Adipocyte (in vitro differentiated cells): ENCODE measurements around the gene CTNNB1.

Experiments used
- DNase-seq: peaks from one replicate; pipeline ENCODE4 v3.0.0-alpha.2; 2015; ENCODE audit warnings: low read depth
- H3K27me3 ChIP-seq: replicated peaks from 2 replicates; pipeline ENCODE4 v1.7.0; 2013; ENCODE audit warnings: mild to moderate bottlenecking, low read length, moderate library complexity; ENCODE audit not compliant: control insufficient read depth, insufficient read depth
- H3K36me3 ChIP-seq: 2 replicates; pipeline ENCODE4 v1.7.0; 2013; ENCODE audit warnings: low read length, mild to moderate bottlenecking, moderate library complexity; ENCODE audit not compliant: control insufficient read depth, insufficient read depth, severe bottlenecking
- H3K4me1 ChIP-seq: 2 replicates; pipeline ENCODE4 v1.7.0; 2013; ENCODE audit warnings: mild to moderate bottlenecking, low read length, moderate library complexity; ENCODE audit not compliant: control insufficient read depth, insufficient read depth
- H3K4me3 ChIP-seq: 2 replicates; pipeline ENCODE4 v1.7.0; 2013; ENCODE audit warnings: mild to moderate bottlenecking, low read length, moderate library complexity
- H3K9ac ChIP-seq: 2 replicates; pipeline ENCODE4 v1.7.0; 2013; ENCODE audit warnings: mild to moderate bottlenecking, low read length, moderate library complexity
- H3K9me3 ChIP-seq: 2 replicates; pipeline ENCODE4 v1.7.0; 2013; ENCODE audit warnings: mild to moderate bottlenecking, low read length, moderate library complexity; ENCODE audit not compliant: control insufficient read depth

The CTNNB1 gene

GRCh38 chr3:41220906-41221677, 21.8 kb downstream of the CTNNB1 start:
- Histone ChIP-seq H3K36me3 (peaks cover 18% of the 10 kb centered on the region), H3K4me1 (peaks cover 63% of the 10 kb centered on the region), H3K9ac (no peak overlapping the region), H3K27me3 (no peaks in the 10 kb centered on the region), H3K4me3 (no peak overlapping the region), H3K9me3 (no peaks in the 10 kb centered on the region)
- DNase-seq, result no peak

GRCh38 chr3:41222012-41222411, 22.7 kb downstream of the CTNNB1 start:
- no peaks in the 10 kb centered on the region for H3K27me3 ChIP-seq
- peaks cover 27% of the 10 kb centered on the region for H3K36me3 ChIP-seq
- no peak overlapping the region for H3K4me3 ChIP-seq
- no peaks in the 10 kb centered on the region for H3K9me3 ChIP-seq
- no peak overlapping the region for H3K9ac ChIP-seq
- peaks cover 59% of the 10 kb centered on the region for H3K4me1 ChIP-seq
- DNase-seq, result no peak

DNA sequence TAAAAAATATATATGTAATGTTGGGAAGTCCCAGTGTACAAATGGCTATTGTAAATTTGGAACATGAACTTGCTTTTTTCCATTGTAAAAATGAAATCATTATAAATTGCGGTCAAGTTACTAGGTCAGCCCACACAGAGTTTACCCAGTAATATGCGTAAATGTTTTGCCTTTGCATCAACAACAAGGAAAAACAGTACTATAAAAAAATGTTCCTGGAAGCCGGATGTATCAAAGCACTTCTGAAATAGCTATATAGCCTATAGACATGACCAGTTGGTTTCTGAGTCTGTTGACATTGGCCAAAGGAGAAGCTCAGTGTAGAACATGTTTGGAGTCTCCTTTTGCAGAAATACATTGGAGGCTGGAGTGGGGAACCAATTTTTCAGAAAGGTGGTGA, 23.2 kb downstream of the CTNNB1 start:
- Histone ChIP-seq H3K9me3 (no peaks in the 10 kb centered on the region), H3K27me3 (no peaks in the 10 kb centered on the region), H3K4me3 (no peak overlapping the region), H3K9ac (no peak overlapping the region), H3K36me3 (peaks cover 32% of the 10 kb centered on the region), H3K4me1 (peaks cover 54% of the 10 kb centered on the region)
- DNase-seq, result no peak

- peaks cover 38% of the 10 kb centered on the region for H3K36me3 ChIP-seq
- DNase-seq, result no peak
- no peaks in the 10 kb centered on the region for H3K9me3 ChIP-seq
- no peaks in the 10 kb centered on the region for H3K27me3 ChIP-seq
- no peak overlapping the region for H3K4me3 ChIP-seq
- no peak overlapping the region for H3K9ac ChIP-seq
- peaks cover 48% of the 10 kb centered on the region for H3K4me1 ChIP-seq
These were observed 23.8 kb downstream of the CTNNB1 start for GRCh38 chr3:41223078-41223477.

DNA sequence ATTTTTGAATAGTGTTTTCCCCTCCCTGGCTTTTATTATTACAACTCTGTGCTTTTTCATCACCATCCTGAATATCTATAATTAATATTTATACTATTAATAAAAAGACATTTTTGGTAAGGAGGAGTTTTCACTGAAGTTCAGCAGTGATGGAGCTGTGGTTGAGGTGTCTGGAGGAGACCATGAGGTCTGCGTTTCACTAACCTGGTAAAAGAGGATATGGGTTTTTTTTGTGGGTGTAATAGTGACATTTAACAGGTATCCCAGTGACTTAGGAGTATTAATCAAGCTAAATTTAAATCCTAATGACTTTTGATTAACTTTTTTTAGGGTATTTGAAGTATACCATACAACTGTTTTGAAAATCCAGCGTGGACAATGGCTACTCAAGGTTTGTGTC, 24.4 kb downstream of the CTNNB1 start:
- Histone ChIP-seq H3K9me3 (no peaks in the 10 kb centered on the region), H3K36me3 (peaks cover 43% of the 10 kb centered on the region), H3K27me3 (no peaks in the 10 kb centered on the region), H3K4me3 (peak overlapping the region; percentile 48), H3K4me1 (peaks cover 45% of the 10 kb centered on the region), H3K9ac (peak overlapping the region; percentile 56)
- no peak for DNase-seq

GRCh38 chr3:41224120-41224806, 25.0 kb downstream of the CTNNB1 start:
- peaks cover 43% of the 10 kb centered on the region for H3K36me3 ChIP-seq
- peaks cover 45% of the 10 kb centered on the region for H3K4me1 ChIP-seq
- no peaks in the 10 kb centered on the region for H3K27me3 ChIP-seq
- H3K4me3 ChIP-seq, result peak overlapping the region; percentile 48
- peak; percentile 92 for DNase-seq
- peak overlapping the region; percentile 56 for H3K9ac ChIP-seq
- H3K9me3 ChIP-seq, result no peaks in the 10 kb centered on the region

DNA sequence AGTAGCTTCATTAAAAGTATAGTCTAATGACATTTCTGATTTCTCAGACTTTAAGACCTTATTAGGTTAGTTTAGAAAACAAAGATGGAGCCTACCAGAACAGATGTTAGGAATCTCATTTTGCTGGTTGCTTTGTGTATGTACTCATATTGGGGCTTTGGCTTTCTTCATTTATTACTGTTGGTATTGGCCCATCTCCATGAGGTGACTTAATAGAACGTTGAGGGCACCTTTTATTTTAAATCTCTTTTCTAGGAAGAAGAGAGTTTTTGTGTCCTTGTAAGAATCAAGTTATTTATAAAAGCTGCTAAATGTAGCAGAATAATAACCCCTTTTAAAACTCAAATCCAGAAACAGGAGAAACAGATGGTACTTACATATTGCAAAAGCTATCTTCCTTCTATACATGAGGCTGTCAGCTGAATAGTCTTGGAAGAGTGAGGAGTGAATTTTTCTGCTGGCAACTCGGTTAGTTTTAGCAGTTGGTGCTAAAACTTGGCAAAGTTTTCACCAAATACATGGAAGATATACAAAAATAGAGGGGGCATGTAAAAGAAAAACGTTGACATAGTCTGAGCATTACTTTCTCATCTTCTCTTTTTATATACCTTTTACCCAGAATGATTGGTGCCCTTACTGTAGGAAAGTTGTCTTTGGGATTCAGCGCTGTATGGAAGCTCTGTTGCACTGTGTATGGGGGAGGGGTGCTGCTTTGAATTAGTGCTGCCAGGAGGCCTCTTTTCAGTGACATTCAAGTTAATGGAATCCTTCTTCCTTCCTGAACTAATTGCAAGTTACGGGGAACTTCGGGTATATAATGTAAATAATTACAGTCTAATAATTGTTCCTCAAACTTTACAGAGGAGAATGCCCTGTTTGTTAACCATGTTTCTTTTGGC, 35.8 kb downstream of the CTNNB1 start:
- no peak for DNase-seq
- Histone ChIP-seq H3K4me1 (peaks cover 26% of the 10 kb centered on the region), H3K4me3 (no peak overlapping the region), H3K9me3 (no peaks in the 10 kb centered on the region), H3K9ac (no peak overlapping the region), H3K27me3 (no peaks in the 10 kb centered on the region), H3K36me3 (peaks cover 96% of the 10 kb centered on the region)

DNA sequence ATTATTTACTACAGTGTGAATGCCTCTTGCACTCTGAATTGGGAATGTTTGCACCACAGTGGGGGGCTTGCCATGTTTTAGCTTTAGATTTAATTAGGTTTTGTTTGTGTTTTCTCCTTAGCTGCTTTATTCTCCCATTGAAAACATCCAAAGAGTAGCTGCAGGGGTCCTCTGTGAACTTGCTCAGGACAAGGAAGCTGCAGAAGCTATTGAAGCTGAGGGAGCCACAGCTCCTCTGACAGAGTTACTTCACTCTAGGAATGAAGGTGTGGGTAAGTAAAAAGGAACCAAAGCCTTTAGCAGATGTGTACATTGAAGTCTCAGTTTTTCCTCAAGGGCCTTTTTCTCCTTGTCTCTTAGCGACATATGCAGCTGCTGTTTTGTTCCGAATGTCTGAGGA, 36.9 kb downstream of the CTNNB1 start:
- no peak overlapping the region for H3K9ac ChIP-seq
- H3K4me1 ChIP-seq, result peaks cover 26% of the 10 kb centered on the region
- H3K9me3 ChIP-seq, result no peaks in the 10 kb centered on the region
- peaks cover 98% of the 10 kb centered on the region for H3K36me3 ChIP-seq
- no peak for DNase-seq
- H3K4me3 ChIP-seq, result no peak overlapping the region
- no peaks in the 10 kb centered on the region for H3K27me3 ChIP-seq

DNA sequence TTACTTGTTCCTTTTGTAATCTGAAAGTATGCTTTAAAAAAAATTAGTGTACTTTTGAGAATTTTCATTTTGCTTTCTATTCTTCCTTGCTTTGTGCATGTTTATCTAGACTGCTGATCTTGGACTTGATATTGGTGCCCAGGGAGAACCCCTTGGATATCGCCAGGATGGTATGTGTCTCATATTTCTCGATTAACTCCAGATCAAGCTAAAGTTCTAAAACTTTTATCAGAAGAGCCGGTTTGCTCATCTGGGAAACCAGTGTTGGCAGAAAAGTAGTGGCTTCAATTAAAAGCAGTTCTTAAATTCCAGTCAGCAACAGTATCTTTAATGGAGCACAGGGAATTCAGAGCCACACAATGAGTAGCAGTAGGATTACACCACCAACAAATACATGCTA, 38.6 kb downstream of the CTNNB1 start:
- DNase-seq, result peak; percentile 10
- peaks cover 93% of the 10 kb centered on the region for H3K36me3 ChIP-seq
- no peaks in the 10 kb centered on the region for H3K9me3 ChIP-seq
- H3K27me3 ChIP-seq, result no peaks in the 10 kb centered on the region
- no peak overlapping the region for H3K9ac ChIP-seq
- H3K4me3 ChIP-seq, result no peak overlapping the region
- peaks cover 26% of the 10 kb centered on the region for H3K4me1 ChIP-seq

DNA sequence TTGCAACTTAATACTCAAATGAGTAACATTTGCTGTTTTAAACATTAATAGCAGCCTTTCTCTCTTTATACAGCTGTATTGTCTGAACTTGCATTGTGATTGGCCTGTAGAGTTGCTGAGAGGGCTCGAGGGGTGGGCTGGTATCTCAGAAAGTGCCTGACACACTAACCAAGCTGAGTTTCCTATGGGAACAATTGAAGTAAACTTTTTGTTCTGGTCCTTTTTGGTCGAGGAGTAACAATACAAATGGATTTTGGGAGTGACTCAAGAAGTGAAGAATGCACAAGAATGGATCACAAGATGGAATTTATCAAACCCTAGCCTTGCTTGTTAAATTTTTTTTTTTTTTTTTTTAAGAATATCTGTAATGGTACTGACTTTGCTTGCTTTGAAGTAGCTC, 40.3 kb downstream of the CTNNB1 start:
- peaks cover 84% of the 10 kb centered on the region for H3K36me3 ChIP-seq
- H3K27me3 ChIP-seq, result no peaks in the 10 kb centered on the region

DNA sequence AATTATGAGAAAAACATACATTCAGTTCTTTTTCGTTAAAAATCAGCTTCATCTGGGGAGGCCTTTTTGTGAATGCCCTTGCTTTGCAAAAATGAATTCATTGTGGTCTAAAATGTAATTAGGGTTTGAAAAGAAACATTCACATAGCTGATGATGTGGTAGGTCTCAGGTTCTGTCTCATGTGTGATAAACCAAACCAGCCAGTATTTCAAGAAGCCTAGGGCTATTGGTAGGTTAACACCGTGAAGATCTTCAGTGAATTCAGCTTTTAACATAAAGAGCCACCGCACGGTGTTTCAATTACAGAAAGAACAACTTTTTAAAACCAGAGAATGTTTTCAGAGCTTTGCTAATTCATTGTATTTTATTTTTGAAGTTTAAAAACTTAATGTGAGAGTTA, 41.9 kb downstream of the CTNNB1 start:
- peaks cover 26% of the 10 kb centered on the region for H3K4me1 ChIP-seq
- H3K4me3 ChIP-seq, result no peak overlapping the region
- no peaks in the 10 kb centered on the region for H3K27me3 ChIP-seq
- peaks cover 69% of the 10 kb centered on the region for H3K36me3 ChIP-seq
- no peak for DNase-seq
- H3K9me3 ChIP-seq, result no peaks in the 10 kb centered on the region
- H3K9ac ChIP-seq, result no peak overlapping the region

More for the DNA sequence above, 40.3 kb downstream of the CTNNB1 start:
- H3K9me3 ChIP-seq, result no peaks in the 10 kb centered on the region
- DNase-seq, result no peak
- H3K9ac ChIP-seq, result no peak overlapping the region
- H3K4me1 ChIP-seq, result peaks cover 26% of the 10 kb centered on the region
- no peak overlapping the region for H3K4me3 ChIP-seq
